Karpas-422 (cell line): ENCODE measurements around the gene ART3. TPM values are rescaled to one million over a fixed set of nuclear protein-coding genes. Genes with fewer than 3 reads are reported as not detected.
"Not testable (repeated sequence)": the region's sequence is repeated elsewhere in the genome, so short reads cannot be mapped to it uniquely, and the experiment has no call there.

Experiments used
- DNase-seq: peaks from one replicate; pipeline ENCODE4 v3.0.0-alpha.2; 2015
- H2AFZ ChIP-seq: fragments of 200-600 bp; sonication (generic); 2 replicates; pipeline ENCODE4 v1.6.1; 2014; ENCODE audit warnings: antibody characterized with exemption, low read length, mixed read lengths
- H3K27ac ChIP-seq: fragments of 200-600 bp; sonication (generic); 2 replicates; pipeline ENCODE4 v1.5.1; 2014; ENCODE audit warnings: mild to moderate bottlenecking, low read length, moderate library complexity
- H3K27me3 ChIP-seq: fragments of 200-600 bp; sonication (generic); 2 replicates; pipeline ENCODE4 v1.6.1; 2014; ENCODE audit warnings: low read length, mixed read lengths
- H3K36me3 ChIP-seq: fragments of 200-600 bp; sonication (generic); 2 replicates; pipeline ENCODE4 v1.6.1; 2014; ENCODE audit warnings: low read length, mixed read lengths; ENCODE audit not compliant: insufficient read depth
- H3K4me1 ChIP-seq: fragments of 200-600 bp; sonication (generic); 2 replicates; pipeline ENCODE4 v1.6.1; 2014; ENCODE audit warnings: mild to moderate bottlenecking, low read length, mixed read lengths
- H3K4me2 ChIP-seq: fragments of 200-600 bp; sonication (generic); 2 replicates; pipeline ENCODE4 v1.6.1; 2014; ENCODE audit warnings: low read length, low read depth, mild to moderate bottlenecking; ENCODE audit not compliant: poor library complexity, severe bottlenecking
- H3K4me3 ChIP-seq: fragments of 200-600 bp; sonication (generic); 2 replicates; pipeline ENCODE4 v1.5.1; 2014; ENCODE audit warnings: mild to moderate bottlenecking, antibody characterized with exemption, low read length, mixed read lengths
- H3K79me2 ChIP-seq: fragments of 200-600 bp; sonication (generic); 2 replicates; pipeline ENCODE4 v1.6.1; 2014; ENCODE audit warnings: mild to moderate bottlenecking, low read length, mixed read lengths
- H3K9ac ChIP-seq: fragments of 200-600 bp; sonication (generic); 2 replicates; pipeline ENCODE4 v1.6.0; 2014; ENCODE audit warnings: low read length
- H3K9me2 ChIP-seq: fragments of 200-600 bp; sonication (generic), shearing (Covaris generic); replicated peaks from 2 replicates; pipeline ENCODE4 v1.6.0; 2014; ENCODE audit warnings: mild to moderate bottlenecking, low read length, moderate library complexity; ENCODE audit not compliant: insufficient read depth
- H3K9me3 ChIP-seq: fragments of 300-700, 200-600 bp; sonication (generic); 2 replicates; pipeline ENCODE4 v1.6.1; 2014; ENCODE audit warnings: low read length, mixed read lengths
- H4K20me1 ChIP-seq: fragments of 200-600 bp; sonication (generic); 2 replicates; pipeline ENCODE4 v1.6.1; 2014; ENCODE audit warnings: mild to moderate bottlenecking, antibody characterized with exemption, low read length, low read depth; ENCODE audit not compliant: insufficient read depth
- total RNA-seq: library from RNA; depleted of rRNA; stranded (reverse); fragments of >200 nt; shearing (Covaris generic); gene quantifications from 2 replicates; pipeline ENCODE4 v1.2.3, GENCODE V29; 2014; ENCODE audit warnings: low replicate concordance; rRNA removed

ART3 gene
- total RNA-seq, result not detected in 2 replicates

GRCh38 chr4:76074468-76074867, at the start of gene ART3:
ART3 (plus strand) TSS chr4:76074709; CDS start chr4:76075890, 1,181 bp downstream.
- no peak within 1 kb of the TSS for H3K4me3 ChIP-seq
- H3K36me3 ChIP-seq, result no peaks in the 10 kb centered on the region
- H4K20me1 ChIP-seq, result no peaks in the 10 kb centered on the region
- no peak within 1 kb of the TSS for H3K9ac ChIP-seq
- H3K4me2 ChIP-seq, result no peak within 1 kb of the TSS
- H3K79me2 ChIP-seq, result no peaks in the 10 kb centered on the region
- H3K4me1 ChIP-seq, result no peaks in the 10 kb centered on the region
- no peaks in the 10 kb centered on the region for H3K9me3 ChIP-seq
- no peaks in the 10 kb centered on the region for H3K27me3 ChIP-seq
- no peak within 1 kb of the TSS for H3K27ac ChIP-seq
- no peaks in the 10 kb centered on the region for H3K9me2 ChIP-seq
- DNase-seq, result no peak
- H2AFZ ChIP-seq, result no peak within 1 kb of the TSS

GRCh38 chr4:76028350-76028765, 46.2 kb upstream of the ART3 start:
- Histone ChIP-seq H3K36me3 (no peaks in the 10 kb centered on the region), H3K79me2 (no peaks in the 10 kb centered on the region), H3K4me2 (peak overlapping the region; percentile 20), H3K4me3 (no peak overlapping the region), H3K4me1 (peaks cover 6% of the 10 kb centered on the region), H3K27me3 (no peaks in the 10 kb centered on the region), H3K9me3 (no peaks in the 10 kb centered on the region), H4K20me1 (no peaks in the 10 kb centered on the region), H3K9me2 (no peaks in the 10 kb centered on the region), H3K27ac (no peak overlapping the region), H2AFZ (no peak overlapping the region), H3K9ac (no peak overlapping the region)
- no peak for DNase-seq

GRCh38 chr4:76029300-76029699, 45.2 kb upstream of the ART3 start:
- Histone ChIP-seq H3K4me2 (no peak overlapping the region), H3K27ac (no peak overlapping the region), H3K9me2 (no peaks in the 10 kb centered on the region), H3K36me3 (no peaks in the 10 kb centered on the region), H3K79me2 (no peaks in the 10 kb centered on the region), H4K20me1 (no peaks in the 10 kb centered on the region), H3K9ac (no peak overlapping the region), H3K27me3 (no peaks in the 10 kb centered on the region), H3K9me3 (no peaks in the 10 kb centered on the region), H3K4me1 (peaks cover 6% of the 10 kb centered on the region), H2AFZ (no peak overlapping the region), H3K4me3 (no peak overlapping the region)
- no peak for DNase-seq

GRCh38 chr4:76035141-76035540, 39.4 kb upstream of the ART3 start:
- H4K20me1 ChIP-seq, result no peaks in the 10 kb centered on the region
- no peak overlapping the region for H2AFZ ChIP-seq
- H3K27ac ChIP-seq, result peak overlapping the region; percentile 60; the same call in 1 of the 2 replicates
- DNase-seq, result peak; percentile 74
- no peaks in the 10 kb centered on the region for H3K79me2 ChIP-seq
- H3K4me3 ChIP-seq, result 0 out of 2 replicates have a peak overlapping the region, but pooled peaks have one; percentile 24
- H3K9me3 ChIP-seq, result no peaks in the 10 kb centered on the region
- no peak overlapping the region; the same call in 1 of the 2 replicates for H3K9ac ChIP-seq
- H3K27me3 ChIP-seq, result no peaks in the 10 kb centered on the region
- peak overlapping the region; percentile 49 for H3K4me2 ChIP-seq
- peaks cover 19% of the 10 kb centered on the region for H3K4me1 ChIP-seq
- H3K9me2 ChIP-seq, result no peaks in the 10 kb centered on the region
- H3K36me3 ChIP-seq, result no peaks in the 10 kb centered on the region

GRCh38 chr4:76035799-76036380, 38.6 kb upstream of the ART3 start, which contains the start of gene CXCL11:
CXCL11 (minus strand) TSS chr4:76036070; CDS start chr4:76035987, 83 bp downstream.
- Histone ChIP-seq H3K4me1 (peaks cover 19% of the 10 kb centered on the region), H3K4me3 (0 out of 2 replicates have a peak within 1 kb of the TSS, but pooled peaks have one; percentile 24), H3K9me3 (no peaks in the 10 kb centered on the region), H3K9me2 (no peaks in the 10 kb centered on the region), H3K9ac (no peak within 1 kb of the TSS; the same call in 1 of the 2 replicates), H3K27ac (peak within 1 kb of the TSS; percentile 60; the same call in 1 of the 2 replicates), H3K36me3 (no peaks in the 10 kb centered on the region), H3K79me2 (no peaks in the 10 kb centered on the region), H3K27me3 (no peaks in the 10 kb centered on the region), H4K20me1 (no peaks in the 10 kb centered on the region), H3K4me2 (peak within 1 kb of the TSS; percentile 49), H2AFZ (no peak within 1 kb of the TSS; the same call in 1 of the 2 replicates)
- no peak for DNase-seq

GRCh38 chr4:76036855-76037254, 37.7 kb upstream of the ART3 start:
- Histone ChIP-seq H3K27me3 (no peaks in the 10 kb centered on the region), H3K27ac (no peak overlapping the region), H3K4me3 (no peak overlapping the region), H3K79me2 (no peaks in the 10 kb centered on the region), H4K20me1 (no peaks in the 10 kb centered on the region), H3K9me2 (no peaks in the 10 kb centered on the region), H3K4me2 (no peak overlapping the region), H2AFZ (no peak overlapping the region), H3K9ac (no peak overlapping the region), H3K36me3 (no peaks in the 10 kb centered on the region), H3K4me1 (peaks cover 19% of the 10 kb centered on the region), H3K9me3 (no peaks in the 10 kb centered on the region)
- DNase-seq, result no peak

GRCh38 chr4:76042241-76042998, 32.1 kb upstream of the ART3 start:
- not testable (repeated sequence) for H3K4me2 ChIP-seq, H3K36me3 ChIP-seq, H3K9me2 ChIP-seq, H3K27ac ChIP-seq, H2AFZ ChIP-seq, H3K9ac ChIP-seq, H3K4me3 ChIP-seq, H3K9me3 ChIP-seq, H4K20me1 ChIP-seq, H3K4me1 ChIP-seq, DNase-seq, H3K27me3 ChIP-seq, H3K79me2 ChIP-seq

GRCh38 chr4:76043306-76043705, 31.2 kb upstream of the ART3 start:
- H3K4me2 ChIP-seq, H3K9me3 ChIP-seq, DNase-seq, H3K9ac ChIP-seq, H3K79me2 ChIP-seq, H3K9me2 ChIP-seq, H3K4me1 ChIP-seq, H4K20me1 ChIP-seq, H2AFZ ChIP-seq, H3K27me3 ChIP-seq, H3K27ac ChIP-seq, H3K36me3 ChIP-seq, H3K4me3 ChIP-seq: not testable (repeated sequence)
